H9 (cell line): Measurements from ENCODE around the gene OOSP3. TPM values are rescaled to one million over a fixed set of nuclear protein-coding genes. Genes with fewer than 3 reads are reported as not detected.

Experiments used
- DNase-seq: peaks from one replicate; pipeline ENCODE4 v3.0.0-alpha.2; 2017
- H2AFZ ChIP-seq: one replicate; pipeline ENCODE4 v1.6.1; 2013; ENCODE audit warnings: mild to moderate bottlenecking, low read length, control low read depth, moderate library complexity
- H2AK5ac ChIP-seq: 2 replicates; pipeline ENCODE4 v1.6.1; 2013; ENCODE audit warnings: low read length, control low read depth, mixed read lengths; ENCODE audit not compliant: insufficient read length
- H2BK120ac ChIP-seq: one replicate; pipeline ENCODE4 v1.6.1; 2013; ENCODE audit warnings: low read depth, mild to moderate bottlenecking, low read length, control low read depth, inconsistent platforms; ENCODE audit not compliant: poor library complexity, severe bottlenecking
- H2BK12ac ChIP-seq: 2 replicates; pipeline ENCODE4 v1.6.1; 2013; ENCODE audit warnings: low read length, control low read depth, mixed read lengths, low read depth; ENCODE audit not compliant: insufficient read length
- H2BK15ac ChIP-seq: 2 replicates; pipeline ENCODE4 v1.6.1; 2013; ENCODE audit warnings: low read depth, low read length, control low read depth
- H2BK20ac ChIP-seq: one replicate; pipeline ENCODE4 v1.6.1; 2013; ENCODE audit warnings: low read depth, mild to moderate bottlenecking, low read length, control low read depth, inconsistent platforms; ENCODE audit not compliant: poor library complexity, severe bottlenecking
- H2BK5ac ChIP-seq: 2 replicates; pipeline ENCODE4 v1.6.1; 2013; ENCODE audit warnings: low read length, control low read depth, mixed read lengths; ENCODE audit not compliant: insufficient read length
- H3K14ac ChIP-seq: 2 replicates; pipeline ENCODE4 v1.6.1; 2013; ENCODE audit warnings: low read length, control low read depth; ENCODE audit not compliant: insufficient read depth
- H3K18ac ChIP-seq: 2 replicates; pipeline ENCODE4 v1.6.1; 2013; ENCODE audit warnings: low read depth, mild to moderate bottlenecking, mixed read lengths, low read length, control low read depth; ENCODE audit not compliant: insufficient read length
- H3K23ac ChIP-seq: 2 replicates; pipeline ENCODE4 v1.6.1; 2013; ENCODE audit warnings: low read length, control low read depth, mixed read lengths, low read depth; ENCODE audit not compliant: insufficient read length
- H3K23me2 ChIP-seq: 2 replicates; pipeline ENCODE4 v1.6.1; 2013; ENCODE audit warnings: low read depth, mild to moderate bottlenecking, mixed read lengths, low read length, control low read depth; ENCODE audit not compliant: insufficient read length, poor library complexity, severe bottlenecking
- H3K27ac ChIP-seq: 2 replicates; pipeline ENCODE4 v1.5.1; 2013; ENCODE audit warnings: low read length, control low read depth, mixed read lengths, low read depth; ENCODE audit not compliant: insufficient read length
- H3K27me3 ChIP-seq: 2 replicates; pipeline ENCODE4 v1.6.1; 2013; ENCODE audit warnings: low read length, control low read depth, inconsistent platforms; ENCODE audit not compliant: insufficient read depth
- H3K4ac ChIP-seq: 2 replicates; pipeline ENCODE4 v1.6.1; 2013; ENCODE audit warnings: low read depth, mild to moderate bottlenecking, control low read depth, inconsistent platforms, low read length, moderate library complexity
- H3K4me1 ChIP-seq: 2 replicates; pipeline ENCODE4 v1.6.1; 2013; ENCODE audit warnings: low read length, control low read depth, inconsistent platforms; ENCODE audit not compliant: insufficient read depth
- H3K4me2 ChIP-seq: 2 replicates; pipeline ENCODE4 v1.6.1; 2013; ENCODE audit warnings: low read length, control low read depth, mixed read lengths; ENCODE audit not compliant: insufficient read length, insufficient read depth
- H3K56ac ChIP-seq: 2 replicates; pipeline ENCODE4 v1.6.1; 2013; ENCODE audit warnings: low read depth, mild to moderate bottlenecking, mixed read lengths, low read length, control low read depth; ENCODE audit not compliant: insufficient read length
- H3K79me1 ChIP-seq: 2 replicates; pipeline ENCODE4 v1.6.1; 2013; ENCODE audit warnings: low read depth, mild to moderate bottlenecking, moderate library complexity, low read length, control low read depth, inconsistent platforms; ENCODE audit not compliant: insufficient read depth, poor library complexity, severe bottlenecking
- H3K79me2 ChIP-seq: 2 replicates; pipeline ENCODE4 v1.6.1; 2013; ENCODE audit warnings: low read length, control low read depth, inconsistent platforms; ENCODE audit not compliant: insufficient read depth
- H3K9ac ChIP-seq: 2 replicates; pipeline ENCODE4 v1.6.1; 2013; ENCODE audit warnings: low read length, control low read depth, mixed read lengths; ENCODE audit not compliant: insufficient read length; ENCODE audit errors: extremely low read depth
- H3K9me3 ChIP-seq: one replicate; pipeline ENCODE4 v1.6.1; 2013; ENCODE audit warnings: low read depth, low read length, inconsistent platforms; ENCODE audit not compliant: control insufficient read depth
- H3T11ph ChIP-seq: one replicate; pipeline ENCODE4 v1.6.1; 2013; ENCODE audit warnings: mild to moderate bottlenecking, low read length, control low read depth, inconsistent platforms
- H4K20me1 ChIP-seq: one replicate; pipeline ENCODE4 v1.6.1; 2013; ENCODE audit not compliant: control insufficient read depth, insufficient read length, insufficient read depth
- H4K5ac ChIP-seq: 2 replicates; pipeline ENCODE4 v1.6.1; 2013; ENCODE audit warnings: low read depth, mild to moderate bottlenecking, mixed read lengths, low read length, control low read depth; ENCODE audit not compliant: insufficient read length
- H4K8ac ChIP-seq: replicated peaks from 2 replicates; pipeline ENCODE4 v1.6.1; 2013; ENCODE audit warnings: low read length, control low read depth, mixed read lengths, low read depth; ENCODE audit not compliant: insufficient read length
- H4K91ac ChIP-seq: 2 replicates; pipeline ENCODE4 v1.6.1; 2013; ENCODE audit warnings: low read depth, mild to moderate bottlenecking, moderate library complexity, mixed read lengths, low read length, control low read depth; ENCODE audit not compliant: insufficient read length
- H3K27ac Mint-ChIP-seq, 3 experiments: 2 replicates in 2 of 3; 3 replicates in 1 of 3; pipeline ENCODE4 v1.8.0; 2020 to 2021; ENCODE audit warnings: mixed read lengths in 3 of 3, mild to moderate bottlenecking in 1 of 3, moderate library complexity in 1 of 3
- H3K27me3 Mint-ChIP-seq: 2 replicates; pipeline ENCODE4 v1.8.0; 2021; ENCODE audit warnings: low read depth, mild to moderate bottlenecking, moderate library complexity, mixed read lengths
- H3K36me3 Mint-ChIP-seq, 3 experiments: 2 replicates in 2 of 3; 3 replicates in 1 of 3; pipeline ENCODE4 v1.8.0; 2020 to 2021; ENCODE audit warnings: low read depth in 3 of 3, mixed read lengths in 3 of 3; ENCODE audit not compliant: insufficient read depth in 1 of 3
- H3K4me1 Mint-ChIP-seq, 2 experiments: 2 replicates each; pipeline ENCODE4 v1.8.0; 2020; ENCODE audit warnings: mixed read lengths in 2 of 2
- H3K4me3 Mint-ChIP-seq, 2 experiments: 2 replicates in 1 of 2; 3 replicates in 1 of 2; pipeline ENCODE4 v1.8.0; 2020 to 2021; ENCODE audit warnings: mild to moderate bottlenecking in 2 of 2, mixed read lengths in 2 of 2, moderate library complexity in 1 of 2
- H3K9me3 Mint-ChIP-seq, 2 experiments: 2 replicates in 1 of 2; 3 replicates in 1 of 2; pipeline ENCODE4 v1.8.0; 2020; ENCODE audit warnings: mild to moderate bottlenecking in 2 of 2, mixed read lengths in 2 of 2, moderate library complexity in 1 of 2
- WGBS: extraction: QIAGEN DNeasy Blood & Tissue Kit; methylation state at CpG from one replicate; pipeline ENCODE4 v1.1.7; 2013; ENCODE audit warnings: missing lambda C conversion rate, low lambda C conversion rate, mixed read lengths; ENCODE audit not compliant: insufficient read length; ENCODE audit errors: extremely low coverage; 5-methylcytosine and 5-hydroxymethylcytosine counted together
- total RNA-seq: library from RNA; stranded (reverse); gene quantifications from 2 replicates; pipeline ENCODE4 v1.2.1, GENCODE V29; 2021
- TF ChIP-seq, protein P1 (sequence below): fragments of 200-600 bp; sonication (generic); conservative IDR thresholded peaks from 3 replicates; pipeline ENCODE4 v1.8.0; 2021; ENCODE audit warnings: antibody characterized with exemption, mild to moderate bottlenecking

Gene OOSP3
- total RNA-seq, 1 experiment from 2014 or later: not detected

DNA sequence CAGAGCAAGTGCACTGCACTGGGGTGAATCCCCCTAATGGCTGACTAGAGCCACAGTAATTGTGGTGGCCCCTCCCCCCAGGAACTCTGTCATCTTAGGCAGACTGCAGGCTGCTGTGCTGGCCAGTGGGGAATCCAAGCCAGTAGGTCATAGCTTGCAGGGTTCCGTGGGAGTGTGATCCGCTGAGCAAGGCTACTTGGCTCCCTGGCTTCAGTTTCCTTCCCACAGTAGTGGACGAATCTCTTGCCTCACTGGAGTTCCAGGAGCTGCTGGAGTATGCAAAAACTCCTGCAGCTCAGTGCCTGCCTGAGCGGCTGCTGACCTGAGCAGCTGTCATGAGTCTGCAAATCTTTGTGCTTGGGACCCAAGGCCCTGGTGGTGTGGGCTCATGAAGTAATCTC, 13.2 kb downstream of the OOSP3 start:
- no peak overlapping the region for H3K4me3 Mint-ChIP-seq
- H3K14ac ChIP-seq: peak overlapping the region; percentile 26; the same call in 1 of the 2 replicates
- H3K27me3 Mint-ChIP-seq: no peaks in the 10 kb centered on the region; the same call in 1 of the 2 replicates
- no peak overlapping the region for H3K23ac ChIP-seq
- no peak overlapping the region for H4K5ac ChIP-seq
- H2BK20ac ChIP-seq: no peak overlapping the region
- H2AFZ ChIP-seq: no peak overlapping the region
- H3K18ac ChIP-seq: peak overlapping the region; percentile 47
- H3K23me2 ChIP-seq: peaks cover 2% of the 10 kb centered on the region
- no peak overlapping the region for H3T11ph ChIP-seq
- no peak overlapping the region for H4K8ac ChIP-seq
- TF ChIP-seq, protein P1, sequence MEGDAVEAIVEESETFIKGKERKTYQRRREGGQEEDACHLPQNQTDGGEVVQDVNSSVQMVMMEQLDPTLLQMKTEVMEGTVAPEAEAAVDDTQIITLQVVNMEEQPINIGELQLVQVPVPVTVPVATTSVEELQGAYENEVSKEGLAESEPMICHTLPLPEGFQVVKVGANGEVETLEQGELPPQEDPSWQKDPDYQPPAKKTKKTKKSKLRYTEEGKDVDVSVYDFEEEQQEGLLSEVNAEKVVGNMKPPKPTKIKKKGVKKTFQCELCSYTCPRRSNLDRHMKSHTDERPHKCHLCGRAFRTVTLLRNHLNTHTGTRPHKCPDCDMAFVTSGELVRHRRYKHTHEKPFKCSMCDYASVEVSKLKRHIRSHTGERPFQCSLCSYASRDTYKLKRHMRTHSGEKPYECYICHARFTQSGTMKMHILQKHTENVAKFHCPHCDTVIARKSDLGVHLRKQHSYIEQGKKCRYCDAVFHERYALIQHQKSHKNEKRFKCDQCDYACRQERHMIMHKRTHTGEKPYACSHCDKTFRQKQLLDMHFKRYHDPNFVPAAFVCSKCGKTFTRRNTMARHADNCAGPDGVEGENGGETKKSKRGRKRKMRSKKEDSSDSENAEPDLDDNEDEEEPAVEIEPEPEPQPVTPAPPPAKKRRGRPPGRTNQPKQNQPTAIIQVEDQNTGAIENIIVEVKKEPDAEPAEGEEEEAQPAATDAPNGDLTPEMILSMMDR: no peak; the same call in 2 of the 3 replicates
- no peaks in the 10 kb centered on the region for H3K79me1 ChIP-seq
- H3K27ac ChIP-seq: no peak overlapping the region
- 0 out of 7 replicates have a peak overlapping the region, but pooled peaks of 1 of the 3 experiments have one; percentile 29 for H3K27ac Mint-ChIP-seq
- H2BK12ac ChIP-seq: no peak overlapping the region
- no peaks in the 10 kb centered on the region for H3K79me2 ChIP-seq
- H2BK120ac ChIP-seq: no peak overlapping the region
- no peak overlapping the region for H2BK5ac ChIP-seq
- H3K9me3 ChIP-seq: no peaks in the 10 kb centered on the region
- no peak overlapping the region for H3K4ac ChIP-seq
- peaks cover 13 to 15% of the 10 kb centered on the region in 2 experiments for H3K4me1 Mint-ChIP-seq
- no peaks in the 10 kb centered on the region for H3K4me1 ChIP-seq
- DNase-seq: peak; percentile 79
- H3K4me2 ChIP-seq: no peak overlapping the region
- no peak overlapping the region for H4K91ac ChIP-seq
- H3K36me3 Mint-ChIP-seq: peaks cover 14 to 25% (median 20%) of the 10 kb centered on the region in 3 experiments
- no peak overlapping the region for H3K9ac ChIP-seq
- no peak overlapping the region for H2BK15ac ChIP-seq
- peaks cover 29 to 32% of the 10 kb centered on the region in 2 experiments for H3K9me3 Mint-ChIP-seq
- no peak overlapping the region for H3K56ac ChIP-seq
- H2AK5ac ChIP-seq: no peak overlapping the region
- WGBS: no CpG with 5 or more reads among the region's 4 CpGs
- H3K27me3 ChIP-seq: no peaks in the 10 kb centered on the region
- H4K20me1 ChIP-seq: no peaks in the 10 kb centered on the region
